Measurements from ENCODE around the gene HAPLN3.
"Not testable (repeated sequence)": the region's sequence is repeated elsewhere in the genome, so short reads cannot be mapped to it uniquely, and the experiment has no call there.

GRCh38 chr15:88929358-88930098, 34.2 kb upstream of the HAPLN3 start:
- TF ChIP-seq TAF1 (IDR thresholded peaks at IDR 0.05; ENCODE audit: low read depth, low read length); POLR2A (IDR thresholded peaks at IDR 0.05; ENCODE audit: low read depth, low read length); POLR2AphosphoS5 (IDR thresholded peaks at IDR 0.05; ENCODE audit: low read depth, low read length); SPI1 (IDR thresholded peaks at IDR 0.05; ENCODE audit: low read depth, low read length); PAX5 (IDR thresholded peaks at IDR 0.05; ENCODE audit: insufficient read depth, low read length, severe bottlenecking); POU2F2 (IDR thresholded peaks at IDR 0.05; ENCODE audit: low read depth, low read length): not testable (repeated sequence)
